GM19463 (cell line): Measurements from ENCODE around the gene DNAJC1.
A peak's percentile ranks its signal among the peaks of the same experiment; 100 is the strongest.
"Not testable (repeated sequence)": the region's sequence is repeated elsewhere in the genome, so short reads cannot be mapped to it uniquely, and the experiment has no call there.

Source experiments
- ATAC-seq: cut with Tn5 transposase; IDR thresholded peaks from one replicate; pipeline ENCODE4 v1.9.1; 2021; ENCODE audit warnings: mild to moderate bottlenecking, moderate library complexity; ENCODE audit not compliant: unreplicated experiment

Gene DNAJC1

GRCh38 chr10:21737106-21737505, 266.4 kb downstream of the DNAJC1 start:
- ATAC-seq, result no peak

- ATAC-seq, result no peak
Observed at GRCh38 chr10:21733710-21734109, 269.8 kb downstream of the DNAJC1 start.

- ATAC-seq, result peak; percentile 97
Observed at GRCh38 chr10:21732067-21732772, 271.3 kb downstream of the DNAJC1 start.

- no peak for ATAC-seq
Observed at GRCh38 chr10:21728618-21729017, 274.9 kb downstream of the DNAJC1 start.

- no peak for ATAC-seq
Observed at GRCh38 chr10:21727452-21728168, 275.9 kb downstream of the DNAJC1 start.

- ATAC-seq, result no peak
Observed at GRCh38 chr10:21726601-21727225, 276.8 kb downstream of the DNAJC1 start.

DNA sequence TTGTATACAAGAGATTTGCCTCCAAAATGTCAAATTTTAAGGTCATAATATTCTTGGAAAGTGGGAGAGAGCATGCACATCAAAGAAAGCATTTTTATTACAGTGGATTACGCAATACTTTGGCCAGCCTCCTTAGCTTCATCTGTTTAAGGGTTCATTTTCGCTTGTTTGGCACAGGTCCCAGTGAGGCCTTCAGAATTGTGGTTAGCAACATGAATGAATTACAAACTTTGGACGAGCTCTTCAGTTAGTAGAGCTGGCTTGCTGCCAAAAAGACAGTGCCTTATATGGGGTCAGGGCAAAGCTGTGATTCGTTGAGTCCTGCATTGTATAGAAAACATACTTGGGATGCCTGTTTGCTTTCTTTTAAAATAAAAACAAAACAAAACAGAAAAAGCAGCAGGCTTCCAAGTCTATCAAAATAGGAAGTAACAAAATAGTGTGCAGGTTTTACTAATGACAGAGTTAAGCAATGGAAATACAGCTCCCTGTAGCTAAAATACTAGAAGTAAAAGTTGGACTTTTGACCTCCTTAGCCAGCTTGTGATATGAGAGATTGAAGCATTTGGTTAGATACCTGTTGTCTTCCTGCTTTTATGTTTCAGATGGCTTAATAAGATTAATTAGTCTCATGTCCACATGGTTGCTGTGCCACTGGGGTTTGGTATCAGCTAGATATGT, 278.7 kb downstream of the DNAJC1 start:
- ATAC-seq, result peak; percentile 96

DNA sequence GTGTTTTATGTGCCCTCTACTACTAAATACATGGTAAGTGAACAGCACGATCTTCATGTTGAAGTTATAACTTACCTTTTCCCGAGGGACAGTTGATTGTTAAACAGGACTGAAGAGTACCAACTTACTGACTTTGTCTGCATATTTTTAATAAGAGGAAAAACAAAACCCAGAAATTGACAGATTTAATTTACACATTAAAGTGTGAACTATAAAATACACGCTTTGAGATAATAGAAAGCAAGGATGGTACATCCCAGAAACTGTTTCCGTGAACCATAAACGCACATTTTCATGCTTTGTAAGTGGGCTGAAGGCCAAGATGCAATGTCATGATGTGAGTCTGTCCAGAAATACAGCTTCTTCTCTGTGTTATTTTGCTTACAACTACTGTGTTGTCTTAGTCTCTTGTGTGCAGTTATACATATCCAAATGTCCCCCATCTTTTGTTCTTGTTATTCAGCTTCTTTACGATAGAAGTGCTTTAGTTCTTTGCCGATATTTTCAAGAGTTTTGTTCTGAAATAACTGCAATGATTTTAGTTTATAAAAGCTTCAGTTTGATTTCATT, 279.4 kb downstream of the DNAJC1 start:
- ATAC-seq, result no peak

DNA sequence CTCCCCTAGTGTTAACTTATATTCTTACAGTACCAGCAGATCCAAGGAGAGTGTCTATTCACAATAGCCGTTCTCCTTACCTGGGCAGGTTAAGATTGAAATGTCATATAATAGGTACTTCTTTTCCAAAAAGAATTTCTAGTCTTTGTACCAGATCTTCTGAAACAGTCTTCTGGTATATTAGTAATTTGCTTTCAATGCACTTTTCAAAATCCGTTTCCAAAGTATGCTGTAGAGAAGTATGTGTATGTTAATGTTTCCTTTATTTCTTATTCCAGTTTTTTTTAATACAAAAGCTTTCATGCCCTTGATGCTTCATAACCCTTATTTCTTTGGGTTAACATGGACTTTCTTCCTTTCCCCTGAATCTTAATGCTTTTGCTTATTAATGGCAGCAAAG, 281.3 kb downstream of the DNAJC1 start:
- no peak for ATAC-seq

DNA sequence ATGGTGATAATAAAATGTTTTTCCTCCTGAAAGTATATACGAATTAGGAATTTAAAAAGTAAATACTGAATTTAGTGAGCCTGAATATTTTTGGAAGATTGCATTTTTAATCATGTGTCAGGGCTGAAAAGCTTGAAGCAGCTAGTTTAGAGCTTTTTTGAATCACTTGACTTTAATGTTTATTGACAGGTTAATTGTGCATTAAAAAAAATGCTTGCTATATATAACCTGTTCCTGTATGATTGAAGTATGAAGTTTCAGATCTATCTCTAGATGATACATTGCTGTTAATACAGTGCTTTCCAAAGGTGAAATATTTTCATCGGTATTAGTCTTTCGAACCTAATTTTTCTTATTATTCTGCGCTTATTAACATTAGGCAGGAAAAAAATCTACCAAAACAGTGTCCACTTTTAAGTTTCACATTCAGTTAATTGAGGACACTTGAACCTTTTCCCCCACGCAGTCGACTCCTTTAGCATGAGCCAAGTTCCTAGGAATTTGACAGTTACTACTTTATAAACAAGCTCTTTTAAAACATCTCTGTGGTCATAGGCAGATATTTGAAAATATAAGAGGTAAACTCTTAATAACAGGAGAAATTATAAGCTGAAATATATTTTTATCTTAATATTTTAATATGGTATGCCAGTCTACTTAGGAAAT, 282.4 kb downstream of the DNAJC1 start:
- no peak for ATAC-seq

GRCh38 chr10:21720090-21720489, 283.4 kb downstream of the DNAJC1 start:
- no peak for ATAC-seq

DNA sequence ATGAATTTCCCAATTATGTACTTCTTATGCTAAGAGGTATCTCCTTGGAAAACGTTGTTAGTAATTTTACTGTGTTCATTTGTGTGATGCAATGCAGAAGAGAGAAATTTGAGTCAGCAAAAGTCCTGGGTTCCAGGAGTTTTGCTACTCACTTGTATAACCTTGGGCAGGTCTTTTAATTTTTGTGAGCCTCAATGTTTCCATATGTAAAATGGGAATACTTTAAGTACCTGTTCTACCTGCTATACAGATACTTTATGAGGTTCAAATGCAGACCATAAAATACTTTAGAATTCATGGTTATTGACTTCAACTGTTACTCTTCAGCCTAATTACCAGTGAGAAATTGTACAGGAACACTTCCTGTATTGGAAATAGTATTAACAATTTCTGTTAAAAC, 284.0 kb downstream of the DNAJC1 start:
- no peak for ATAC-seq

DNA sequence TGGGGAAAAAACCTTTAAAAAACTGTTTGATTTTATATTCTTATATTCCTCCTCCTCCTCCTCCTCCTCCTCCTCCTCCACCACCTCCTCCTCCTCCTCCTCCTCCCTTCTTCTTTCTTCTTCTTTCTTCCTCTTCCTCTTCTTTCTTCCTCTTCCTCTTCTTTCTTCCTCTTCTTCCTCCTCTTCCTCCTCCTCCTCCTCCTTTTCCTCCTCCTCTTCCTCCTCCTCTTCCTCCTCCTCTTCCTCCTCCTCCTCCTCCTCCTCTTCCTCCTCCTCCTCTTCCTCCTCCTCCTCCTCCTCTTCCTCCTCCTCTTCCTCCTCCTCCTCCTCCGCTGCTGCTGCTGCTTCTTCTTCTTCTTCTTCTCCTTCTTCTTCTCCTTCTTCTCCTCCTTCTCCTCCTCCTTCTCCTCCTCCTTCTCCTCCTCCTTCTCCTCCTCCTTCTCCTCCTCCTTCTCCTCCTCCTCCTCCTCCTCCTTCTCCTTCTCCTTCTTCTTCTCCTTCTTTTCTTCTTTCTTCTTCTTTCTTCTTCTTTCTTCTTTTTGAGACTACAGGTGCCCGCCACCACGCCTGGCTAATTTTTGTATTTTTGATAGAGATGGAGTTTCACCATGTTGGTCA, 286.0 kb downstream of the DNAJC1 start:
- not testable (repeated sequence) for ATAC-seq

- no peak for ATAC-seq
Observed at GRCh38 chr10:21715531-21716195, 287.9 kb downstream of the DNAJC1 start.

- no peak for ATAC-seq
Observed at GRCh38 chr10:21712975-21713374, 290.6 kb downstream of the DNAJC1 start.

- no peak for ATAC-seq
Observed at GRCh38 chr10:21707498-21707897, 296.0 kb downstream of the DNAJC1 start.
